SHP77 (cell line): ENCODE results near the gene NTRK2.
A peak's percentile ranks its signal among the peaks of the same experiment; 100 is the strongest.

Source experiments
- DNase-seq, 2 experiments: peaks; one replicate each; lab custom pipeline; 2025; lab: John Stamatoyannopoulos, UW

The NTRK2 gene

GRCh38 chr9:84939774-84940173 is 270.2 kb downstream of the NTRK2 start:
- no peak for DNase-seq

GRCh38 chr9:84940294-84940693 is 270.8 kb downstream of the NTRK2 start:
- no peak for DNase-seq

DNA sequence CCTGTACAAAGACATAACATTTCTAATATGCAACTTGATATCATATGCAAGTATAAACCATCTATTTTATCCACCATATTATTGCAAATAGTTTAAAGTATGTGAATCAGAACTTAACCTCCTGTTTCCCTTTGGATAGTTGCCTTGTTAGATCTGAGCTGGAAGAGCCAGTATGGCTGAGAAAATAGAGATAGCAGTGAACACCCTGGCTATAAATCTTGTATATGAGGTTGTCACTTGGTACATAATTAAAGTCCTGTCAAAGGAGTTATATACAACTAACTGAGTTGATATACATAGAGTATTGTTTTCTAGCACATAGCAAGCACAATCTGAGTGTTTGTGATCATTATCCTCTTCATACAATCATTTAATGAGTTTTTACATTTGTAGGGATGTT is 272.3 kb downstream of the NTRK2 start:
- DNase-seq = no peak

DNA sequence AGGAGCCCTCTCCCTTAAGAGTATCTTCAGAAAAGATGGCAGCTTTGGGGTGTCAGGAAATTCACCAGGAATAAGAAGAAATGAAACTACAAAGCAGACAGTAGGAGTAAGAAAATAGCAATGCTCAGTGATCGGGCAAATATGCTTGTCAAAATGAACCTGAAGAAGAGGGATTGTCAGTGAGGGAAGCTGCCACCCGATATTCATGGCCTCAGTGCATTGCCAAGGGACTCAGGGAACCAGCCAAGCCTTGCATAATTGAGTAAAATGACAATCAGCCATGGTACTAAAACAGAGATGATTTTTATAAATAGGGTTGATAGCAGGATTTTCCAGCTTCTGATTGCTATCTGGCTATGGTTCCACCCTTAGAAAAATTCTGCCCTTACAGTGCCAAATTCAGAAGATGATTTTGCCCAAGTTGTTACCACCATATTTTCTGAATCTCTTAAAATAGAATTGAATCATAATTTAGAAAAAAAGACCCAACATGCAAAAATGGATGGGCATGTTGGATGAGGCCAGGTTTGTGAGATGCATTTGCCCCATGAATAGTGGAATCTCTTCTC is 274.0 kb downstream of the NTRK2 start:
- no peak for DNase-seq

DNA sequence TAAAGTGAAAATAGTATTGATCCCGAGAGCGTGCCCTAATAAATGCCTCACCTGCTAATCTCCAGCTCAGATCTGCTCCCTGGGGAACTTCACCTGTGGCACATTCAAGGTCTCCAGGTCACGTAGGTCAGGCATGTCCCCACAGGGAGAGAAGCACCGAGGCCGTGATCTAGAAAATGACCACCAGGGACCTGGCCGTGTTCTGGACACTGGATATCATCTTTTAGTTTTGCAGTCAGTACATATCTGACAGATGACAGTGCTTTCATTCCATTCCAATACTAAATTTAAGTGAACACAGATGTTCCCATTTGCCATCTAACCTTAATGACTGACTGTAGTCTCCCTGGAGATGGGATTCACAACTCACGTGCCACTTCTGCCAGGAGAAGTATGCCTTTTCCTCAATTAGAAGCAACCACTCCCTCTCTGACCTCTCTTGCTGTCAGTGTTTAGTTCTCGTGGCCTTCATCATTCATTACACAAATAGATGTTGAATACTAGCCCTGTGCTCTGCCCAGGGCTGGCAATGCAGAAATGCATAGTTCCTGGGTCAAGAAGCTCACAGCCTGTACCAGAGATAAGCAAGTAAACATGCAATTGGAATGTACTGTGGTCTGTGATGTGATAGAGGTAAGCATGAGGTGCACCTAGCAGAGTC is 276.5 kb downstream of the NTRK2 start:
- DNase-seq = no peak

- no peak for DNase-seq
These were observed 278.0 kb downstream of the NTRK2 start for GRCh38 chr9:84947412-84947972.

- DNase-seq = no peak
These were observed 279.7 kb downstream of the NTRK2 start for GRCh38 chr9:84949258-84949657.

GRCh38 chr9:84949971-84950370 is 280.4 kb downstream of the NTRK2 start:
- no peak for DNase-seq

- no peak for DNase-seq
These were observed 281.6 kb downstream of the NTRK2 start for GRCh38 chr9:84950879-84951811.

- DNase-seq = no peak
These were observed 283.8 kb downstream of the NTRK2 start for GRCh38 chr9:84953252-84953773.

DNA sequence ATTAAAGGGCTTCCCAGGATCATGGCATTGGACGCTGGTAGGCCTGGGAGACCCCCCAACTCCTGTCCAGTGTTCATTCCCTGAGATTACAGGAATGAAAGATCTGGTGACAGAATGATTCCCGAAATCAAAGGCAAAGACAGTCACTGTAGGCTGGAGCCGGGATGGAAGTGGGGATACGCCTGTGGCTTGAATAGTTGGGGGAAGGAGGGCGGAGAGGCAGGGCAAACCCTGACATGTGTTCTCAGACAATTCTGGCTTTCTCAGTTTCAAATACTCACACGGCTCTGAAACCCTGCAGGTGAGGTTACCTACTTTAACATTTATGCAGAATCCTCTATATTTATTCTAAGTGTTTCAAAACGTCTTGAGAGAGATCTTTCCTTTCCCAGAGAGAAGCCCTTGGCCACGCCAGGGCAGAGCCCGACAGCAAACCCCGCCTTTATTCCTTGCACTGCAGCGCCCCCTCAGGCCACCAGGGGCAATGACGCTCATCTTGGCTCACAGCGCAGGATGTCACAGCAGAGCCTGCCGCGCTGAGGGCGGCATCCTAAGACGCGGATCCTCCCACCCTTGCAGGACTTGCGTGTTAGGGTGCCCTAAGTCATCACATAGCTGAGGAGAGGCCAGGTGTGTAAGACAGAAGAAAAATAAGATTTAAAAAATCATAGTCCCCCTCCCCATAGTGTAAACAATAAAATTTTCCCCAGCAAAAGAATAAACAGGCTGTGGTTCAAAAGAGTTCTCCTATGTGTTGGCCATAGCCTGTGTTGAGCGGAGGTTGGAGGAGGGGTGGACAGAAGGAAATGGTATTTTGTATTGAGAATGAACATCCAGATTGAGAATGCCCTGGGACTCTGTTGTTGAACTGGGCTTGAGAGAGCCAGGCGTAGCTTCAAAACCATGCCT is 284.5 kb downstream of the NTRK2 start:
- DNase-seq = peak in 1 of 2 experiments; percentile 25

DNA sequence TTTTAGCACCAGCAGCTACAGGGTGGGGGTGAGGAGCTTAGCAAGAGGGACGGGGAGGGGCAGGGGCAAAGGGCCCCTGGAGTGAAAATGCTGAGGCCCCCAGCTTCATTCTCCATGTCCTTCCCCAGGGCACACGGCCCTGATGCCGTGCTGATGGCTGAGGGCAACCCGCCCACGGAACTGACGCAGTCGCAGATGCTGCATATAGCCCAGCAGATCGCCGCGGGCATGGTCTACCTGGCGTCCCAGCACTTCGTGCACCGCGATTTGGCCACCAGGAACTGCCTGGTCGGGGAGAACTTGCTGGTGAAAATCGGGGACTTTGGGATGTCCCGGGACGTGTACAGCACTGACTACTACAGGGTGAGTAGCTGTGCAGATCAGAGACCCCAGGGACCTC is 285.6 kb downstream of the NTRK2 start:
- no peak for DNase-seq

DNA sequence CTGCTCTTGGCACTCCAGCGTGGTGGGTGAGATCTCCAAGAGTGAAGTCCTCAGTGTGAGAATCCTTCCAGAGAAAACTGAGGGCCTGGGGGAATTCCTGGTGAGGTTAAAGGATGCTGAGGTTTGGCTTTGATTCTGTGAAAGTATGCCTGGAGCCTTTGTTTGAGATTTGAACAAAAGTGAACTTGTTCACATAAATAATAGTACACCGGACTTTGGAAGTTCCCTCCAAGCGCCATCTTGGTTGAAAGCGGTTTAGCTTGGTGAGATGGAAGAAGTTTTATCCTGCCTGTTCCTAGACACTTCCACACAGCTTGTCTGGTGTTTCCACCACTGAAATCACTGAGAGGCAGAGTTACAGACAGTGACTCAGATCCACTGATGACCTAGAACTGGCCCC is 286.4 kb downstream of the NTRK2 start:
- DNase-seq = no peak

- DNase-seq = no peak
These were observed 289.8 kb downstream of the NTRK2 start for GRCh38 chr9:84959339-84959738.

DNA sequence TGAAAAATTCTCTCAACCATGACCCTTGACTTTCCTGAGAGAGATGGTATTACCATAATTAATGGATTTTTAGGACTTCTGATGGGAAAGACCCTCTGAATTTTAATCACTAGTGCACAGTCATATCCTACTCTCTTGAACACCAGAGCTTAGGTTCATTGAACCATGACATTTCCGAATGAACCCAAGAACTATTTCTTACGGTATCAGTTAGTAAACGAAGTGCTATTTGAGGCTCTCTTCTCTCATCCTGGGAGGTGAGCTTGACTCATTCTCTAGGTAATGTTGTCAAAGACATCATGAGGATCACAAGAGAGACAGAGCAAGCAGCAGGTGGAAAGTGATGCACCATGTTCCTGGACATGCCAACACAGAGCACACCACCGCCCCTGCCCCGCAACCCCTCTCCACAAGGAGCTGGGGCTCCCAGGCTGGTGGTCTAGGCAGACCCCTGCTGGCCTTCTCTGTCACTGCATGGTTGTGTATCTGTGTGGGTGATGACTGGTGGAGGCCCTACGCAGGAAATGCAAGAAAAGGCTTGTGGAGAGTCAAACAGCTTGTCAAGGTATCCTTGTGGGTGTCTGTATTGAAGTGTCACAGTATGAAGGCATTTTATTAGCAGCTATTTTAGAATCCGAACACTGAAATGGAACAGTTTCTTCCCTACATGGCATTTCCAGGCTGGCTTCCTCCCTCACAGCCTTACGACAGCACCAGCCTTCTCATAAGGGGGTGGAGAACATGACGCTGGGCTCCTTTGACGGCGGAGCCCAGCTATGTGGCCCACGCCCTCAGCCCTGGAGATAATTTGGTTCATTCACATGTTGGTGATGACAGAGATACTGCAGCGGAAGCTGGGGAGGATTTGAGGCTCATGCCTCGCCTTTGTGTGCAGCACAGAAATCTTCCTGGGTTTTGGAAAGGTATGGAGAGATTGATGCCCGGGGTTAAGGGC is 297.6 kb downstream of the NTRK2 start:
- no peak for DNase-seq

DNA sequence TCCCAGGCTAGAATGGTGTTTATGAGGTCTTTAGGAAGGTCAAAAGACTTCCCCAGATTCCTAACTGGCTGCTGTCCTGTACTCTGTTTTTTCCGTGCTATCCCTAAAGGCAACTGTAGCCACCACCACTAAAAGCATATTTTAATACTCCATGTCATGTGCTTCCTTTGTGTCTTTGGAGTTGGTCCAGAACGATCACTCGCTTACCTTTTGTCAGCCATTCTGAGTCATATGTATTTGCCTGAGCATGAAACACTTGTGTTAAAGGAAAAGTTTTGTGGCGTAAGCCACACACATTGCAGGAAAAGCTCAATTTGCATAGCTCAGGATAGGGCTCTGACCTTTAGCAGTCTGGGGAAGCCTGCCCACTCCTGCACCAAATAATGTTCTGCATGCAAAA is 299.6 kb downstream of the NTRK2 start:
- no peak for DNase-seq

DNA sequence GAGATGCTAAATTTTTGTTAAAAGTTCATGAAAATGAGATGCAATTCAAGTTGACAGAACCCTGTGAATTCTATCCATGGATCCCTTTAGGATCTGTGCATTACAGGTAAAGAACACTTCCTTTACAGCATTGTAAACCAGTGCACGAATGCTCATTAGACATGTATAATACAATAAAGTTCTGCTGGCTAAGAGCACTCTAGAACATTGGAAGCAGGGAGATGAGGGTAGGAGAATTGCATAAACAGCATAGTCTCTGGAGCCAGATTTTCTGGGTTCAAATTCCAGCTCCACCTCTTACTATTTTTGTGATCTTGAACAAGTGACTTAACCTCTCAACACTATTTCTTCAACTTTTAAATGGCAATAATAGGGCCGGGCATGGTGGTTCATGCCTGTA is 300.2 kb downstream of the NTRK2 start:
- no peak for DNase-seq

- DNase-seq = no peak
These were observed 300.9 kb downstream of the NTRK2 start for GRCh38 chr9:84970432-84970831.

- no peak for DNase-seq
These were observed 302.0 kb downstream of the NTRK2 start for GRCh38 chr9:84971571-84971970.

DNA sequence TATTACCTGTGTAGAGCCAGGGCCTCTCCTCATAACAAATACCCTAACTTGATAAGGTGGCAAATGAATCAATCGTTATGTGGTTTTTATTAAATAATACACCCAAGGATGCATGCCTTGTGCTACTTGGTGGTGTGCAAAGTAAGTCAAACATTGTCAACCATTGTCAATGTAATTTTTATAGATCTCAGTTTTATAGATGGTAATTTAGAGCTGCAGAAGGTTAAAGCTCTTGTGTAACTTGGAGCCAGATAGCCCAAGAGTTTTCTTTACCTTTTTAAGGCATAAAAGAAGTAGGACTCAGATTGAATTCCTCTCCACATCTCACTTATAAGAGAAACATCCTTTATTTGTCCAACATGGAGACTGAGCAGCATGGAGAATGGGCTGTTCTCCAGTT is 304.7 kb downstream of the NTRK2 start:
- DNase-seq = no peak
